H9 (cell line): ENCODE measurements around the gene SFI1. TPM values are rescaled to one million over a fixed set of nuclear protein-coding genes. Genes with fewer than 3 reads are reported as not detected.

Experiments
- DNase-seq: peaks from one replicate; pipeline ENCODE4 v3.0.0-alpha.2; 2017
- H2AFZ ChIP-seq: one replicate; pipeline ENCODE4 v1.6.1; 2013; ENCODE audit warnings: mild to moderate bottlenecking, low read length, control low read depth, moderate library complexity
- H2AK5ac ChIP-seq: 2 replicates; pipeline ENCODE4 v1.6.1; 2013; ENCODE audit warnings: low read length, control low read depth, mixed read lengths; ENCODE audit not compliant: insufficient read length
- H2BK120ac ChIP-seq: one replicate; pipeline ENCODE4 v1.6.1; 2013; ENCODE audit warnings: low read depth, mild to moderate bottlenecking, low read length, control low read depth, inconsistent platforms; ENCODE audit not compliant: poor library complexity, severe bottlenecking
- H2BK12ac ChIP-seq: 2 replicates; pipeline ENCODE4 v1.6.1; 2013; ENCODE audit warnings: low read length, control low read depth, mixed read lengths, low read depth; ENCODE audit not compliant: insufficient read length
- H2BK15ac ChIP-seq: 2 replicates; pipeline ENCODE4 v1.6.1; 2013; ENCODE audit warnings: low read depth, low read length, control low read depth
- H2BK20ac ChIP-seq: one replicate; pipeline ENCODE4 v1.6.1; 2013; ENCODE audit warnings: low read depth, mild to moderate bottlenecking, low read length, control low read depth, inconsistent platforms; ENCODE audit not compliant: poor library complexity, severe bottlenecking
- H2BK5ac ChIP-seq: 2 replicates; pipeline ENCODE4 v1.6.1; 2013; ENCODE audit warnings: low read length, control low read depth, mixed read lengths; ENCODE audit not compliant: insufficient read length
- H3K14ac ChIP-seq: 2 replicates; pipeline ENCODE4 v1.6.1; 2013; ENCODE audit warnings: low read length, control low read depth; ENCODE audit not compliant: insufficient read depth
- H3K18ac ChIP-seq: 2 replicates; pipeline ENCODE4 v1.6.1; 2013; ENCODE audit warnings: low read depth, mild to moderate bottlenecking, mixed read lengths, low read length, control low read depth; ENCODE audit not compliant: insufficient read length
- H3K23ac ChIP-seq: 2 replicates; pipeline ENCODE4 v1.6.1; 2013; ENCODE audit warnings: low read length, control low read depth, mixed read lengths, low read depth; ENCODE audit not compliant: insufficient read length
- H3K23me2 ChIP-seq: 2 replicates; pipeline ENCODE4 v1.6.1; 2013; ENCODE audit warnings: low read depth, mild to moderate bottlenecking, mixed read lengths, low read length, control low read depth; ENCODE audit not compliant: insufficient read length, poor library complexity, severe bottlenecking
- H3K27ac ChIP-seq: 2 replicates; pipeline ENCODE4 v1.5.1; 2013; ENCODE audit warnings: low read length, control low read depth, mixed read lengths, low read depth; ENCODE audit not compliant: insufficient read length
- H3K27me3 ChIP-seq: 2 replicates; pipeline ENCODE4 v1.6.1; 2013; ENCODE audit warnings: low read length, control low read depth, inconsistent platforms; ENCODE audit not compliant: insufficient read depth
- H3K4ac ChIP-seq: 2 replicates; pipeline ENCODE4 v1.6.1; 2013; ENCODE audit warnings: low read depth, mild to moderate bottlenecking, control low read depth, inconsistent platforms, low read length, moderate library complexity
- H3K4me1 ChIP-seq: 2 replicates; pipeline ENCODE4 v1.6.1; 2013; ENCODE audit warnings: low read length, control low read depth, inconsistent platforms; ENCODE audit not compliant: insufficient read depth
- H3K4me2 ChIP-seq: 2 replicates; pipeline ENCODE4 v1.6.1; 2013; ENCODE audit warnings: low read length, control low read depth, mixed read lengths; ENCODE audit not compliant: insufficient read length, insufficient read depth
- H3K56ac ChIP-seq: 2 replicates; pipeline ENCODE4 v1.6.1; 2013; ENCODE audit warnings: low read depth, mild to moderate bottlenecking, mixed read lengths, low read length, control low read depth; ENCODE audit not compliant: insufficient read length
- H3K79me1 ChIP-seq: 2 replicates; pipeline ENCODE4 v1.6.1; 2013; ENCODE audit warnings: low read depth, mild to moderate bottlenecking, moderate library complexity, low read length, control low read depth, inconsistent platforms; ENCODE audit not compliant: insufficient read depth, poor library complexity, severe bottlenecking
- H3K79me2 ChIP-seq: 2 replicates; pipeline ENCODE4 v1.6.1; 2013; ENCODE audit warnings: low read length, control low read depth, inconsistent platforms; ENCODE audit not compliant: insufficient read depth
- H3K9ac ChIP-seq: 2 replicates; pipeline ENCODE4 v1.6.1; 2013; ENCODE audit warnings: low read length, control low read depth, mixed read lengths; ENCODE audit not compliant: insufficient read length; ENCODE audit errors: extremely low read depth
- H3K9me3 ChIP-seq: one replicate; pipeline ENCODE4 v1.6.1; 2013; ENCODE audit warnings: low read depth, low read length, inconsistent platforms; ENCODE audit not compliant: control insufficient read depth
- H3T11ph ChIP-seq: one replicate; pipeline ENCODE4 v1.6.1; 2013; ENCODE audit warnings: mild to moderate bottlenecking, low read length, control low read depth, inconsistent platforms
- H4K20me1 ChIP-seq: one replicate; pipeline ENCODE4 v1.6.1; 2013; ENCODE audit not compliant: control insufficient read depth, insufficient read length, insufficient read depth
- H4K5ac ChIP-seq: 2 replicates; pipeline ENCODE4 v1.6.1; 2013; ENCODE audit warnings: low read depth, mild to moderate bottlenecking, mixed read lengths, low read length, control low read depth; ENCODE audit not compliant: insufficient read length
- H4K8ac ChIP-seq: replicated peaks from 2 replicates; pipeline ENCODE4 v1.6.1; 2013; ENCODE audit warnings: low read length, control low read depth, mixed read lengths, low read depth; ENCODE audit not compliant: insufficient read length
- H4K91ac ChIP-seq: 2 replicates; pipeline ENCODE4 v1.6.1; 2013; ENCODE audit warnings: low read depth, mild to moderate bottlenecking, moderate library complexity, mixed read lengths, low read length, control low read depth; ENCODE audit not compliant: insufficient read length
- H3K27ac Mint-ChIP-seq, 3 experiments: 2 replicates in 2 of 3; 3 replicates in 1 of 3; pipeline ENCODE4 v1.8.0; 2020 to 2021; ENCODE audit warnings: mixed read lengths in 3 of 3, mild to moderate bottlenecking in 1 of 3, moderate library complexity in 1 of 3
- H3K27me3 Mint-ChIP-seq: 2 replicates; pipeline ENCODE4 v1.8.0; 2021; ENCODE audit warnings: low read depth, mild to moderate bottlenecking, moderate library complexity, mixed read lengths
- H3K36me3 Mint-ChIP-seq, 3 experiments: 2 replicates in 2 of 3; 3 replicates in 1 of 3; pipeline ENCODE4 v1.8.0; 2020 to 2021; ENCODE audit warnings: low read depth in 3 of 3, mixed read lengths in 3 of 3; ENCODE audit not compliant: insufficient read depth in 1 of 3
- H3K4me1 Mint-ChIP-seq, 2 experiments: 2 replicates each; pipeline ENCODE4 v1.8.0; 2020; ENCODE audit warnings: mixed read lengths in 2 of 2
- H3K4me3 Mint-ChIP-seq, 2 experiments: 2 replicates in 1 of 2; 3 replicates in 1 of 2; pipeline ENCODE4 v1.8.0; 2020 to 2021; ENCODE audit warnings: mild to moderate bottlenecking in 2 of 2, mixed read lengths in 2 of 2, moderate library complexity in 1 of 2
- H3K9me3 Mint-ChIP-seq, 2 experiments: 2 replicates in 1 of 2; 3 replicates in 1 of 2; pipeline ENCODE4 v1.8.0; 2020; ENCODE audit warnings: mild to moderate bottlenecking in 2 of 2, mixed read lengths in 2 of 2, moderate library complexity in 1 of 2
- WGBS: extraction: QIAGEN DNeasy Blood & Tissue Kit; methylation state at CpG from one replicate; pipeline ENCODE4 v1.1.7; 2013; ENCODE audit warnings: missing lambda C conversion rate, low lambda C conversion rate, mixed read lengths; ENCODE audit not compliant: insufficient read length; ENCODE audit errors: extremely low coverage; 5-methylcytosine and 5-hydroxymethylcytosine counted together
- total RNA-seq: library from RNA; stranded (reverse); gene quantifications from 2 replicates; pipeline ENCODE4 v1.2.1, GENCODE V29; 2021
- TF ChIP-seq, protein P1 (sequence below): fragments of 200-600 bp; sonication (generic); conservative IDR thresholded peaks from 3 replicates; pipeline ENCODE4 v1.8.0; 2021; ENCODE audit warnings: antibody characterized with exemption, mild to moderate bottlenecking

The SFI1 gene
- total RNA-seq, 1 experiment from 2014 or later: 26.4 TPM

DNA sequence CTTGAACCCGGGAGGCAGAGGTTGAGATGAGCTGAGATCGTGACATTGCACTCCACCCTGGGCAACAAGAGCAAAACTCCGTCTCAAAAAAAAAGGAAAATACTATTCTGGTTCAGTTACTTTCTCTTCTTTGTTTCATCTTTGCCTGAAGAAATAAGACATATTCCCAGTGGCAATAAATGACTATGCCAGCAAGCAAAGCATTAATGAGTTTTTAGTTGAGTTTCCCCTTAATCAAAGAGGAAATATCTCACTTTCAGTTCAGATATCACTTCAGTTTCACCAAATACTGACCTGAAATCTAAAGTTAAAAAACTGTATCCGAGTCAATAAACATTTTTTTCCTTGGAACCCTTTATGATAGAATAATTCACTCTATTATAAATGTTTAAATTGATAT is 155.3 kb downstream of the SFI1 start:
- Histone ChIP-seq H3K27ac (no peak overlapping the region), H3K4me1 (peaks cover 2% of the 10 kb centered on the region; the same call in 1 of the 2 replicates), H3K23ac (no peak overlapping the region), H3K56ac (no peak overlapping the region), H3K79me1 (peaks cover 2% of the 10 kb centered on the region), H3T11ph (no peak overlapping the region), H2BK120ac (no peak overlapping the region), H2AFZ (no peak overlapping the region), H2BK15ac (no peak overlapping the region), H3K4me2 (no peak overlapping the region), H2BK20ac (no peak overlapping the region), H2AK5ac (no peak overlapping the region), H4K5ac (no peak overlapping the region), H2BK12ac (no peak overlapping the region), H2BK5ac (no peak overlapping the region), H4K91ac (no peak overlapping the region), H3K9me3 (no peaks in the 10 kb centered on the region), H3K23me2 (no peaks in the 10 kb centered on the region), H3K4ac (no peak overlapping the region), H3K27me3 (no peaks in the 10 kb centered on the region), H4K20me1 (no peaks in the 10 kb centered on the region), H3K9ac (no peak overlapping the region), H3K79me2 (peaks cover 3% of the 10 kb centered on the region; the same call in 1 of the 2 replicates), H3K18ac (no peak overlapping the region), H3K14ac (no peak overlapping the region), H4K8ac (no peak overlapping the region)
- H3K9me3 Mint-ChIP-seq: no peaks in the 10 kb centered on the region
- H3K27ac Mint-ChIP-seq: no peak overlapping the region
- H3K4me3 Mint-ChIP-seq: no peak overlapping the region
- WGBS: no CpG with 5 or more reads among the region's 4 CpGs
- DNase-seq: no peak
- peaks cover 4 to 30% (median 24%) of the 10 kb centered on the region in 3 experiments; a peak in 5 of 7 replicates for H3K36me3 Mint-ChIP-seq
- peaks cover 17 to 25% of the 10 kb centered on the region in 2 experiments for H3K4me1 Mint-ChIP-seq
- no peaks in the 10 kb centered on the region for H3K27me3 Mint-ChIP-seq
- TF ChIP-seq, protein P1, sequence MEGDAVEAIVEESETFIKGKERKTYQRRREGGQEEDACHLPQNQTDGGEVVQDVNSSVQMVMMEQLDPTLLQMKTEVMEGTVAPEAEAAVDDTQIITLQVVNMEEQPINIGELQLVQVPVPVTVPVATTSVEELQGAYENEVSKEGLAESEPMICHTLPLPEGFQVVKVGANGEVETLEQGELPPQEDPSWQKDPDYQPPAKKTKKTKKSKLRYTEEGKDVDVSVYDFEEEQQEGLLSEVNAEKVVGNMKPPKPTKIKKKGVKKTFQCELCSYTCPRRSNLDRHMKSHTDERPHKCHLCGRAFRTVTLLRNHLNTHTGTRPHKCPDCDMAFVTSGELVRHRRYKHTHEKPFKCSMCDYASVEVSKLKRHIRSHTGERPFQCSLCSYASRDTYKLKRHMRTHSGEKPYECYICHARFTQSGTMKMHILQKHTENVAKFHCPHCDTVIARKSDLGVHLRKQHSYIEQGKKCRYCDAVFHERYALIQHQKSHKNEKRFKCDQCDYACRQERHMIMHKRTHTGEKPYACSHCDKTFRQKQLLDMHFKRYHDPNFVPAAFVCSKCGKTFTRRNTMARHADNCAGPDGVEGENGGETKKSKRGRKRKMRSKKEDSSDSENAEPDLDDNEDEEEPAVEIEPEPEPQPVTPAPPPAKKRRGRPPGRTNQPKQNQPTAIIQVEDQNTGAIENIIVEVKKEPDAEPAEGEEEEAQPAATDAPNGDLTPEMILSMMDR: no peak
